ENCODE measurements around the gene MADD. TPM values are rescaled to one million over a fixed set of nuclear protein-coding genes. Genes with fewer than 3 reads are reported as not detected.

MADD gene
- total RNA-seq, 6 experiments from 2014 or later = 15.2 to 21.3 (median 16.8) TPM

- H3K27ac ChIP-seq = peak overlapping the region; percentile 29 to 96 (median 64)
Observed at GRCh38 chr11:47242596-47243192, 27.2 kb upstream of the MADD start.

DNA sequence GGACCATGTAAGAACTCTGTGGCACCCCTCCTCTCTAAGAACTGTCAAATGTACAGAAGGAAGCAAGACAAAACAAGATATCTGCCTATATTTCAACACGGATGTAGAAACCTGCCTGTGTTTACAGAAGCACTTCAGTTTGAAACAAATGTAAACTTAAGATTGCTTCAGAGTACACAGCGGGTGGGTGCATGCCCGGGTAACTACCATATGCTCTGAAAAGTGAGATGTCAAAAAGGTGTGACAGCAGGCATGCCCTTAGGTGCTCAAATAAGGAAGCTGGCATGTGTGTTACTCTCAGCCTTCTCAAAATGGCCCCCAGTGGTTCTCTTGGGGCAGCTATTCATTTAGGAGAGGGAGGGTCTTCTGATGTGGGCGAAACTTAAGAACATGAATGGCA lies 26.5 kb upstream of the MADD start:
- no peaks in the 10 kb centered on the region for H3K9me3 ChIP-seq
- peak overlapping the region; percentile 36 to 96 (median 64) for H3K27ac ChIP-seq
- peaks cover 2 to 56% (median 32%) of the 10 kb centered on the region in 4 donors for H3K4me1 ChIP-seq
- peak in 2 of 3 donors; percentile 59 to 73 for DNase-seq
- 47% methylated on average over 4 of the region's 4 CpGs for WGBS (ENCODE audit: insufficient coverage, low coverage, low lambda C conversion rate, missing lambda C conversion rate)
- intact Hi-C loops (cut with DNase I) = no loop called here
- peak; percentile 53 to 69 (median 62) for ATAC-seq
- TF ChIP-seq POLR2A (IDR thresholded peaks at IDR 0.05) = no peak
- TF ChIP-seq, protein P1, sequence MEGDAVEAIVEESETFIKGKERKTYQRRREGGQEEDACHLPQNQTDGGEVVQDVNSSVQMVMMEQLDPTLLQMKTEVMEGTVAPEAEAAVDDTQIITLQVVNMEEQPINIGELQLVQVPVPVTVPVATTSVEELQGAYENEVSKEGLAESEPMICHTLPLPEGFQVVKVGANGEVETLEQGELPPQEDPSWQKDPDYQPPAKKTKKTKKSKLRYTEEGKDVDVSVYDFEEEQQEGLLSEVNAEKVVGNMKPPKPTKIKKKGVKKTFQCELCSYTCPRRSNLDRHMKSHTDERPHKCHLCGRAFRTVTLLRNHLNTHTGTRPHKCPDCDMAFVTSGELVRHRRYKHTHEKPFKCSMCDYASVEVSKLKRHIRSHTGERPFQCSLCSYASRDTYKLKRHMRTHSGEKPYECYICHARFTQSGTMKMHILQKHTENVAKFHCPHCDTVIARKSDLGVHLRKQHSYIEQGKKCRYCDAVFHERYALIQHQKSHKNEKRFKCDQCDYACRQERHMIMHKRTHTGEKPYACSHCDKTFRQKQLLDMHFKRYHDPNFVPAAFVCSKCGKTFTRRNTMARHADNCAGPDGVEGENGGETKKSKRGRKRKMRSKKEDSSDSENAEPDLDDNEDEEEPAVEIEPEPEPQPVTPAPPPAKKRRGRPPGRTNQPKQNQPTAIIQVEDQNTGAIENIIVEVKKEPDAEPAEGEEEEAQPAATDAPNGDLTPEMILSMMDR (IDR thresholded peaks at IDR 0.05) = no peak
- H3K4me3 ChIP-seq = peak overlapping the region in 1 of 3 donors; percentile 4
- H3K36me3 ChIP-seq = peaks cover 4 to 53% (median 26%) of the 10 kb centered on the region in 4 donors
- no peaks in the 10 kb centered on the region for H3K27me3 ChIP-seq

More at GRCh38 chr11:47242596-47243192, 27.2 kb upstream of the MADD start:
- Histone ChIP-seq H3K4me3 (peak overlapping the region in 1 of 3 donors; percentile 4), H3K9me3 (no peaks in the 10 kb centered on the region), H3K4me1 (peaks cover 2 to 52% (median 31%) of the 10 kb centered on the region in 4 donors), H3K36me3 (peaks cover 4 to 53% (median 26%) of the 10 kb centered on the region in 4 donors), H3K27me3 (no peaks in the 10 kb centered on the region)
- intact Hi-C loops (cut with DNase I) = no loop called here
- no peak for ATAC-seq
- WGBS (ENCODE audit: insufficient coverage, low coverage, low lambda C conversion rate, missing lambda C conversion rate) = 64% methylated on average over 2 of the region's 21 CpGs
- DNase-seq = peak in 1 of 3 donors; percentile 60
- TF ChIP-seq, protein P1 (IDR thresholded peaks at IDR 0.05) = no peak
- no peak for TF ChIP-seq POLR2A (IDR thresholded peaks at IDR 0.05)

GRCh38 chr11:47244448-47245350 lies 25.2 kb upstream of the MADD start:
- intact Hi-C loops (cut with DNase I) = no loop called here
- ATAC-seq = peak; percentile 23 to 59 (median 32)

More at GRCh38 chr11:47244448-47245350, 25.2 kb upstream of the MADD start:
- Histone ChIP-seq H3K36me3 (peaks cover 4 to 47% (median 23%) of the 10 kb centered on the region in 4 donors), H3K27me3 (no peaks in the 10 kb centered on the region), H3K4me3 (no peak overlapping the region), H3K9me3 (no peaks in the 10 kb centered on the region), H3K27ac (peak overlapping the region; percentile 33 to 96 (median 80)), H3K4me1 (peaks cover 2 to 60% (median 32%) of the 10 kb centered on the region in 4 donors)
- 56% methylated on average over 9 of the region's 23 CpGs for WGBS (ENCODE audit: insufficient coverage, low coverage, low lambda C conversion rate, missing lambda C conversion rate)
- no peak for TF ChIP-seq POLR2A (IDR thresholded peaks at IDR 0.05)
- TF ChIP-seq, protein P1 (IDR thresholded peaks at IDR 0.05) = no peak
- DNase-seq = peak; percentile 59 to 70 (median 65)

All from right lobe of liver (tissue), 6 donors.